Right hindlimb (tissue), 1 donor: ENCODE data around the gene LIMS4.
"Not testable (repeated sequence)": the region's sequence is repeated elsewhere in the genome, so short reads cannot be mapped to it uniquely, and the experiment has no call there.

ENCODE experiments used
- DNase-seq: peaks from one replicate; pipeline ENCODE4 v3.0.0-alpha.2; 2018

The LIMS4 gene, protein sequence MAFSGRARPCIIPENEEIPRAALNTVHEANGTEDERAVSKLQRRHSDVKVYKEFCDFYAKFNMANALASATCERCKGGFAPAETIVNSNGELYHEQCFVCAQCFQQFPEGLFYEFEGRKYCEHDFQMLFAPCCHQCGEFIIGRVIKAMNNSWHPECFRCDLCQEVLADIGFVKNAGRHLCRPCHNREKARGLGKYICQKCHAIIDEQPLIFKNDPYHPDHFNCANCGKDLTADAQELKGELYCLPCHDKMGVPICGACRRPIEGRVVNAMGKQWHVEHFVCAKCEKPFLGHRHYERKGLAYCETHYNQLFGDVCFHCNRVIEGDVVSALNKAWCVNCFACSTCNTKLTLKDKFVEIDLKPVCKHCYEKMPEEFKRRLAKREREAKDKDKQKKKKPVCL

DNA sequence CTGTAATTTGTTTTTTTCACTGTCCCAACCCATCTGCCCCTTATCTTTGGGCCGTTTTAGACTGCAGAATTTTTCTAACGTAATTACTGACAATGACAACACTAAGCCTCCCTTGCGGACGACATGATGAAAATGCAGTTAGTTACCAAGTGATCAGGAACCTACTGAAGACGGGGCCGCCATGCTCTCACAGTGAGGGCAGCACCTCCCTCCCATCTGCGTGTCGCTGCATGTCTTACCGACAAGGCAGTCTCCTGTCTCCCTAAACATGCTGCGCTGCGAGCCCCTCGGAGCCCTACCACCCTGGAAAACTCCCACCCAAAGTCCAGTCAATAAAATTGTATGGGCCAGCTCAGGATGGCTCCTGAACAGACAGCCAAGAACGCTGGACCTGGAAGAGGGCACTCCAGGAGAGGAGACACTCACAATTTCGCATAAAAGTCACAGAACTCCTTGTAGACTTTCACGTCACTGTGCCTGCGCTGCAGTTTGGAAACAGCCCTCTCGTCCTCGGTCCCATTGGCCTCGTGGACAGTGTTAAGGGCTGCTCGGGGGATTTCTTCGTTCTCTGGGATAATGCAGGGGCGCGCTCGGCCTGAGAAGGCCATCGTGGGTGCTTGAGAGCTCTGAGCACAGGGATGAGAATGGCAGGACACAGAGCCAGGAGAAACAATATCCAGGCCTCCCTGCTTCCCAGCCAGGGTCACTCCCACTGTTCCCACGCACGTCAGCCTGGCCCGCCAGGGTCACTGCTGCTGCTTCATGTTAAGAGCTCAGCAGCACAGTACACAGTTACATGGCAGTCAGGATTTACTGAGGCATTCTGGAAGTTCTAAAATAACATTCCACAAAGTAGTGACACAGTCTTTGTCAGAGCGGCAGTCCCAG is at the start of gene LIMS4:
Gene LIMS4 (minus strand): TSS at position 646 of the 888 bp plus-strand sequence. CDS start 38 bp downstream, at position 608.
- not testable (repeated sequence) for DNase-seq

DNA sequence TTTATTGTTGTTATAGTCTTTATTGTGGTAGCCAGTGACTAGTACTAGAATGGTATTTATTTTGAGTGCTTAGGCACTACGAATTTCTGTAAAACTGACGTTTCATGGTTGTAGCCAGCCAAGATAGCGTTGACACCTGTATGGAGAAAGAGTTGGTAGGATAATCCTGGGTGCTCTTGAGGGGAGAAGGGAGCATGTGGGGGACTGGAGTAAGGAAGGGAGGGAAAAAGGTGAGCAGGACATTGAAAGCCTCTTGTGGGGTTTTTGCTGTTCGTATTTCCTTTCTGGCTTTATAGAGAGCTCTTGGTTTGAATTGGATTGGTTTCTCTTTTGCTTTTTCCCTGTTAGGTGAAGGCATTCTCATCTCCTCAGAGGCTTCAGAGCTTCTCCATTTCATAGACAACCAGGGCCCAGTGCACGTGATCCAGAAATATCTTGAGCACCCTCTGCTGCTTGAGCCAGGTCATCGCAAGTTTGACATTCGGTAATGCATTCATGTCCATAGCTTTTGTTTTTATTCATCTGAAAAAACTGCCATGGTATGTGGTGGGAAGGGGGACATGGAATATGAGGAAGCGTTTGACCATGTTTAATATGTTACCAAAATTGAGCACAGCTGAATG is 27.2 kb upstream of the LIMS4 start:
- DNase-seq = not testable (repeated sequence)

DNA sequence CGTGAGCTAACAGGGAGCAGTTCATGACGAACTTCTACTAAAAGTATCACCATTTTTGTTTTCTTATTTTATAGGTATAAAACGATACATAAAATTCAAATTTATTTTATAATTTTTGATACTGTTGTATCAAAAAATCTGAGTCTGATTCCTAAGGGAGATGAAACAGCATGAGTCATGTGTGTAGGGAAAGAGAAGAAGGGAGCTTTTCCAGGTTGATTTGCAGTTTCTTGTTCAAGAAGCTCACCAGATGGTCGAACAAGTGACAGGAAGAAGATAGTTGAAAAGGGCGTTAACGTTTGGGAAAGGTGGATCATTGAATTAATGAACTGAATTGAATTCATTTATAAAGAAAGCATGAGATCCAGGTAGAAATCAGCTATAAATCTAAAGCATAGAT is 23.4 kb upstream of the LIMS4 start:
- not testable (repeated sequence) for DNase-seq

DNA sequence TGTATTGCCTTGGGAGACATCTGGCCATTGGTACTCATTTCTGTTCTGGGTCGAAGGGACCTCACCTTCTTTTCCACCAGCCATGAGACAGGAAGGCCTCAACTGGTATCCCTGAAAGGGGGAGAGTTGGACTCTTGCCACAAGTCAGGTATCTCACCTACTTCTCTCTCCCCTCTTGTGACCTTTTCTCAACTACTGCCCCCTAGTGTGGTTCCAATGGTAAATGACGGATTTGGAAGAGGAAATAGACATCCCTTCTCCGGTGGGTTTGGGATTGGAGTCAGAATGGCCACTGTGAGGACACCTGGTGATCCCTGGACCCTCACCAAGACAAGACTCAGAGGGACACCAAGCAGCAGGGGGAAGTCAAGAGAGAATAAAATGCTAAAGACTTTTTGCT is 21.9 kb upstream of the LIMS4 start:
- DNase-seq = not testable (repeated sequence)

DNA sequence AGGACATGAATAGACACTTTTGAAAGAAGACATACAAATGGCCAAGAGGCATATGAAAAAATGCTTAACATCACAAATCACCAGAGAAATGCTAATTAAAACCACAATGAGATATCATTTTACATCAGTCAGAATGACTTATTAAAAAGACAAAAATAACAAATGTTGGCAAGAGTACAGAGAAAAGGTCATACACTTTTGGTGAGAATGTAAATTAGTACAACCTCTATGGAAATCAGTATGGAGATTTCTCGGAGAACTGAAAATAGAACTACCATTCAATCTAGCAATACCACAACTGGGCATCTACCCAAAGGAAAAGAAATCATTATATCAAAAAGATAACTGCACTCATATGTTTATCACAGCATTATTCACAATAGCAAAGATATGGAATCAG is 16.4 kb upstream of the LIMS4 start:
- not testable (repeated sequence) for DNase-seq

DNA sequence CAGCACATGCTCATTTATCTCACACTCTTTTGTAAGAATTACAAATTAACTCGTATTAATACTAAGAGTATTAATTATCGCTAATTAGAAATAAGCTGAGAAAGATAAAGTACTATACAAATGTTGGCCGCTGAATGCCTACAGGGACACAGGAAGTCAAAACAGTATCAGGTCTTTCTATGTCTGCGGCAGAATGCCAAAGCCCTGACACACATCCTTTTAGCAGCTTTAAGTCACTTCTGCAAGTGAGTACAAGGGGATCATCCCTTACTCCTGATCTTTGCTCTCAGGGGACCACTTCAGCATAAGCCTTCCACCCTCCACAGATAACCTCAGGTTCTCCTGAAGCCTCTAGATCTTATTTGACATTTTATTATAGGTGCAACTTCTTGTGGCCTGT is 10.1 kb upstream of the LIMS4 start:
- DNase-seq = not testable (repeated sequence)

DNA sequence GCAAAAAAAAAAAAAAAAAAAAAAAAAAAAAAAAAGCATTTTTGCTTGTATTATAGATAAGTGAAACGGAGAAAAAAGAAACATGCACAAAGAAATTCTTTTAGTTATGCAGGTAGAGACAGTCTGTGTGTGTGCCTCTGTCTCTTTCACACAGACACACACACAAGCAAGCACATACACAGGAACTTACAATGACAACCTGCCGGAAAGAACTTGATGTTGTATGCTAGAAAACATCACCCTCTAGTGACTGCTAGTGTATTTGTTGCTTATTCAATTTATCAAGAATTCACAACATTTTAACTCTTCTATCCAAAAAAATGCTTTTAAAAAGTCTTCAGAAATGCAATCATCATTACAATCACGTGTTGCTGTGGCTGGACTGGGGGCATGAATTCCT is 8.6 kb upstream of the LIMS4 start:
- not testable (repeated sequence) for DNase-seq

DNA sequence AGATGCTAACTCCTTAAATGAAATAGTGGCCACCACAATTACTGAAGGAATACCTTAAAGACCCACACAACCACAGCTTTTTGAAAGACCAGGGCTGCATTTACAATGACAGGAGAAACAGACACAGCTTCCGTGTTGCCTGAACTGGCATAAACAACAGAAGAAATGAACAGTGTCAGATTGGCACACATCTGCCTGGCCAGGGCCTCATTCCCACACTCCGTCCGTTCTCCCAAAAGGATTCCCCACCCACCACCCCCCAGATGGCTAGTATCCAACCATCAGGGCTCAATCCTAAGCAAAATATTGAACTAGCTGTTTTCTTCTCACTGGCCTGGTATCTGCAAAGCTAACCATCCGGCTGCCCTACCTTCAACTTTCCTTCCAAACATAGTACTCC is 7.5 kb upstream of the LIMS4 start:
- not testable (repeated sequence) for DNase-seq

DNA sequence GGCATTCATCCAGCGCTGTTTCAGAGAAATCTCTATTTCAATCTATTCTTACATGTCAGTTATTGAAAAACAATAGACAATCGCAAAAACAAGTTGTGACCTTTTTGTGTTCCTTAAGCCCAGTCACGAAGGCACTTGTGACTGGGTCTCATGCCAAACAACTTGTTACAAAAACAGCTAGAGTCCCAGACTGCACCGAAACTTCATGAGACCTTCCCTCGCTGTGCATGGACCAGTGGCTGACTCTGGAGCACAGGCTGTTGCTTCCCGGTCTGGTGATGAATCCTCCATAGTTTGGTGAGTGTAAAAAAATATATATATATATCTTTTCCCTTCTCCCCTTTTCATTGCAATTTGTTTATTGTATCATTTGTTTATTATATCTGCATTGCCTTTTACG is 4.8 kb upstream of the LIMS4 start:
- DNase-seq = not testable (repeated sequence)

DNA sequence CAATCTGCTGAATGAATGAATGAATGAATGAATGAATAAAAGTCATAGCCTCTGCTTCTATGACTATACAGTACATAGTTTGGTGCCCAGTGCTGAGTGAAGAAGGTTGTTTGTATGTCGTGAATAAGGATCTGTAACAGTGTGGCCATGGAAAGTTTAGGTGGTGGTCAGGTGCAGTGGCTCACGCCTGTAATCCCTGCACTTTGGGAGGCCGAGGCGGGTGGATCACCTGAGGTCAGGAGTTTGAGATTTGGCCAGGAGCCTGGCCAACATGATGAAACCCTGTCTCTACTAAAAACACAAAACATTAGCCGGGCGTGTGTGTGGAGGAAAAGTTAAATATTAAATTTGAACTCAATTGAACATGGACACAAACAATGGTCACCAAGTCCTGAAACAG is 4.3 kb upstream of the LIMS4 start:
- not testable (repeated sequence) for DNase-seq

DNA sequence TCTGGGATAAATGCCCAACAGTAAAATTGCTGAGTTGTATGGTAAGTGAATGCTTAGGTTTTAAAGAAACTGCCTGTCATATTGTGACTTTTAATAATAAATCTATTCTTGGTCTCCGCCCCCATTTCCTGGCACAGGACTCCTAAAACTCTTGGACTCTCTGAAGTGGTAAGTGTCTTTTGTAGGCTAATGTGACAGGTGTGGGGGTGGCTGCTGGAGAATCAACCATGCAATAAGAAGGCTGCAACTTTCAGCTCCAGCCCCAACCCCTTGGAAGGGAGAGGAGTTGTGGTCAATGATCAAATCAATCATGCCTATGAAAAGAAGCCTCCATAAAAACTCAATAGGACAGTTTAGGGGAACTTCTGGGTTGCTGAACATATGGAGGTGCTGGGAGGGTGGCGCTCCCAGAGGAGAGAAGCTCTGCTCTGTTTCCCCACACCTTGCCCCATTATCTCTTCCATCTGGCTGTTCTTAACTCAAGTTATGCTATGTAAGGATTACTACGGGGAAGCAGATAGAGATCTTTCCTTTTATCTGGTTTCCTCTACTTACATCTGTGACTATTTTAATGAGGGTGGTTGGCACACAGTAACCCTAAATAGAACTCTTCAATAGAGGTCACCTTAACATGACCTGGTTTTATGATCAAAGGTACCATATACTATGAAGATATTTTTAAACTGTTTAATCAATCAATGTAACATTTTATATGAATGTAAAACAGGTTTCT is 3.2 kb upstream of the LIMS4 start:
- not testable (repeated sequence) for DNase-seq

DNA sequence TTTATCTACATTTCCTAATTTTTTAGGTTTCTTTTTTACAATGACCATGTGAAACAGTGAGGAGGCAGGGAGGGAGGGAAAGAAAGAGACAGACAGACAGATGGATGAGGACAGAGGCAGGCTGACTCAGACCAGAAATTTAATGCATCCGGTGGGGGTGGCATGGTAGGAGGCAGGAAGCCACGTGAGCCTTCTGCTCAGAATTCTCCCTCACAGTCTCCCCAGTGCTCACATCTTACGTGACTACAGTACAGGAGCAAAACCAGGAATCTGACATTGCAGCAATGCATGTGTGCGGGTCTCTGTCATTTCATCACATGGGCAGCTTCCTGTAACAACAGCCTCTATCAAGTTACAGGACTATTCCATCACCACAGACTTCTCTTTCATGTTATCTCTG is 2.3 kb upstream of the LIMS4 start:
- not testable (repeated sequence) for DNase-seq

DNA sequence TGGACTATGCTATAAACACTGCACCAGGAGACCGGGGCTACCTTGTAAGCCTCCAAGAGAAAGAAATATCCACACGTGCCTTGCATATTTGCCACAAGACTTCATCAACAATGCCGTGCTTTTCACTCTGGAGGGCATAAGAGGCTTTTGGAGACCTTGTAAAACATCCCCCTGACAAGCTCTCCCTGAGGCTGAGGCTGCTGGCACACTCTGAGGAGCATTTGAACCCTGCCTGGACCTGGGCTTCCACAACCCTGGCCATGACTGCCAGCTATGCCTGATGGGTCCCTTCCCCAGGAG is 393 bp upstream of the LIMS4 start:
- not testable (repeated sequence) for DNase-seq

DNA sequence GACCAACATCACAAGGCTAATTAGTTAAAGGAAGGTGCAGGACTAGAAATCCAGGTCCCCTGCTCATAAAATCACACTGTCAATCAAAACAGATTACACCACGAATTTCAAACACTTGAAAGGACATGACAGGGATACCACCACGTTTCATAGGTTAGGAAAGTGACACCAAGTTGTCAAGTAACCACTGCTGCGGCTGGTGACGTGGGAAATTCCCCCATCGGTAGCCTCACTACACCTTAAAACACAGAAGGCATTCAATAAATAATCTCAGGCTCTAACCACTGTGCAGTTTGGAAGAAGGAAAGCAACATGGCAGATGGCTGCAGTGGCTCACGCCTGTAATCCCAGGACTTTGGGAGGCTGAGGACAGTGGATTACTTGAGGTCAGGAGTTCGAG is 3.7 kb downstream of the LIMS4 start:
- not testable (repeated sequence) for DNase-seq

DNA sequence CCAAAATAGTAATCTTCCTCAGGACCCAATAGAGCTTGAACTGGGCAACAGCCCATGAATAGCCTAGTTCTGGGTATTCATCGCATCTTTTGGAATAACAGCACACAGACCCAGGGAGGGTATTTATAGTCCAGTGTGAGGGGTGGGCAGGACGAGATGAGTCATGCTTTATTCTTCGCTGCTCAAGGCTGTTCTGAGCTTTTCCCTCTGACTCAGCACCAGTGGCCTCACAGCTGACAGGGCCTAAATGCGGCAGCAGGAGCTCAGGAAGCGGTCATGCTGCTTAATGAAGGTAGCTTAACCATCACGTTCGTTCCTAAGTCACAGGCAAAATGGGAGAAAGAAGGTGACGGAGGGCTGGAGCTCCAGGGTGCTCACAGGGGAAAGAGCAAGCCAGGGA is 7.3 kb downstream of the LIMS4 start:
- not testable (repeated sequence) for DNase-seq

DNA sequence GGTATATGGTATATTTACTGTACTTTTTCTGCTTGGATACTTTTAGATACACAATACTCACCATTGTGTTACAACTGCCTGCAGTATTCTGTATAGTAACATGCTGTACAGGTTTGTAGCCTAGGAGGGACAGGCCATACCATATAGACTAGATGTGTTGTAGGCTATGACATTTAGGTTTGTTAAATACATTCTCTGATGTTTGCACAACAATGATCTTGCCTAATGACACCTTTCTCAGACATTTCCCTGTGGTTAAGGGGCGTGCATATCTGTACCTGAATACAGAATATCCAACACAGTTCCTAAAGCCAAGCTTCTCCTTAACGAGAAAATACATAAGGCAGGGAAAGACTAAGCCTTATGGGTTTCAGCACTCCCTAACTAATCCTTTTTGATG is 10.2 kb downstream of the LIMS4 start:
- DNase-seq = not testable (repeated sequence)

DNA sequence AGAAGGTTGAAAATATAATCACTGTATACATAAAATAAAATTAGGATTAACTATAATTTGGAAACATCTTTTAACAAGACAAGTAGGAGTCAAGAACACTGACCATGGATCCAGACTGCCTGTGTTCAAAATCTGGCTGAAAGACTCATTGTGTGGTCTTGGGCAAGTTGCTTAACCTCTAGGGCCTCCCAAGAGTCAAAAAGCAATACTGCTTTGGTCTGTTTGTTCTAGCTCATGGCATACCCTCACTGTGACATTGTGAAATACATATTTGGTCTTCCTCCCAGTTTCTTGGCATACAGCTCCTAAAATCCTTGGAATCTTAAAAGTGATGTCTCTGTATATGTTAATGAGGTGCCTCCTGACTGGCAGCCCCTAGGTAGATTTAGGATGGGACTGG is 12.3 kb downstream of the LIMS4 start:
- not testable (repeated sequence) for DNase-seq

DNA sequence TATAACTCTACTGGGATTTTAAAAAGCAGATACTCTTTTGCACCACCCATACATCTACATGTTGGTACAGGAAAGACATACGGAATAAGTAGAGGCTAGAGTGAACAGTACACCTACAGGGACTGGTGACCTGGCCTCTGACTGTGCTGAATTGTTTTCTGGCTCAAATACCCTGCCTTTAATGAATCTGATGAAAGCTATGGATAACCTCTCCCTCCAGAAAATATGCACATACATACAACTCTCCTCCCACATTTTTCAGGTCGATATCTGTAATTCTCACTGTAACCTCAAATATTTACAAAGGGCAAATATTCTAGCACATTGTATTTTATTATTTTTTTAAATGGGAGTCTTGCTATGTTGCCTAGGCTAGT is 15.4 kb downstream of the LIMS4 start:
- not testable (repeated sequence) for DNase-seq

DNA sequence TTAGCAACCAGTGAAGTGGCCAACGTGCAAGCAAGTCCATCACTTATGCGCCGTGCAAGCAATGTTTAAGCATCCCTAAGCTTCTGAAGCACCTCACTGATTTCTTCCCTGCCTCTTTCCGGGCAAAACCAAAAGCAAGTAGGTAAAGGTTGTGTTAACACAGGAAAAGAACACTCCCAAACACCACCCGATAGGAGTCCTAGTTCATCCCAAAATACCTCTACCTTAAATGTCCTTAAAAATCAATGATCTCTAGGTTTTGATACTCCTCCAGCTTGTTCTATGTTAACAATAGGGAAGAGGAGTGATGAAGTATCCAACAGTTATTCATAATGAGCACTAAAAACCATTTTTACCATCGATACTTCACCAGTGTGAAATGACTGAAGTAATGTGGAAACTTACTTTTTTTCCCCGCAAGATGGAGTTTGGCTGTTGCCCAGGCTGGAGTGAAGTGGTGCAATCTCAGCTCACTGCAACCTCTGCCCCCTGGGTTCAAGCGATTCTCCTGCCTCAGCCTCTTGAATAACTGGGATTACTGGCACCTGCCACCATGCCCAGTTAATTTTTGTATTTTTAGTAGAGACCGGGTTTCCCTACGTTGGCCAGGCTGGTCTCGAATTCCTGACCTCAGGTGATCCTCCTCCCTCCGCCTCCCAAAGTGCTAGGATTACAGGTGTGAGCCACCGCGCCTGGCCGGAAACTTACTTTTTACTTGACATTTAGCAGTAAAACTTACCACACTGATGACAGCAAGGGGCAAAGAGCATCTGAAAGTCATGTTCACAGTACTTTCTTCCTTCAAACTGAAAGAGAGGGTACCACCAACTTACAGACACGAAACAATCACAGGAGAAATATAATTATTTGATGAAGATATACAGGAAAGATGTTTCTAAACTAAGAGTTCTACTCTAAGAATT is 16.1 kb downstream of the LIMS4 start:
- not testable (repeated sequence) for DNase-seq

DNA sequence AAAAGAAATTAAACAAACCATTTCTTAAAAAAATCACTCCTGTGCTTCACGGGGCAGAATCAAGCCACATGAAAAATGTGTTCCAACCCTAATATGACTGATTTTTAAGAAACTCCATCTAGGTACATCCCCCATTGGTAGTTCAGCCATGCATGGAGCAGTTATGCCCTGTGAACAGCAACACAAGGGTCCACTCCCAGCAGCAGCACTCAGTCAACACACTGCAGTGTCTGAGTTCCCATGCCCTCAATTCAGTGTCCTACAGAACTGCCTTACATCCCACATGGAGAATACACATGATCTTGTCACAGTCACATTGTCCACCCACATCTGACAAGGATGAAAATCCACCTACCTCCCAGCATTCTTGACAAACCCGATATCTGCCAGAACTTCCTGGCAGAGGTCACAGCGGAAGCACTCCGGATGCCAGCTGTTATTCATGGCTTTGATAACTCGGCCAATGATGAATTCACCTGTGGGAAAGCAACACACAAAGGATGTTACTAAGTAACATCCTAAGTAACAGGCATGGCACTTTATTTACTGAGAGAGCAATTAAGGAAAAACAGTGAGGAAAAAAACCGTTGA is 17.4 kb downstream of the LIMS4 start:
- not testable (repeated sequence) for DNase-seq

DNA sequence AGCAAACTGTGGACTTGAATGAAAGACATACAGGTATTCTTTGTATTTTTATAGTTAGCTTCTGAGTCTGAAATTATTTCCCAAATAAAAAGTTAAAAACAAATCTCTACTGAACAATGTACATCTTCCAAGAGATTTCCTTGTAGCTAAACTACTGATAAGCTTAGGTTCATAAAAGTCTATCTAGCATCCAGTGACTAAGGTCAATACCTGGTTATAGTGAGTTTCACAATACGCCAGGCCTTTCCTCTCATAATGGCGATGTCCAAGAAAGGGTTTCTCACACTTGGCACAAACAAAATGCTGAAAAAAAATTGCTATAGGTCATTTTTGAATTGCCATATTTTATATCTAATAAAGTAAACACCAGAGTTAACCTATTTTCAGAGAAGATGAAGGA is 21.7 kb downstream of the LIMS4 start:
- DNase-seq = not testable (repeated sequence)
